ENCODE data around the gene DOCK7. TPM values are rescaled to one million over a fixed set of nuclear protein-coding genes. Genes with fewer than 3 reads are reported as not detected.

Gene DOCK7
- total and polyA plus RNA-seq, 2 of the 8 experiments (the other 6 are each of a cell fraction or from before 2014, with no cell fraction given): 10.2 to 33.7 TPM

- TF ChIP-seq CHD7 (IDR thresholded peaks at IDR 0.05; ENCODE audit: insufficient replicate concordance, low read length): no peak
These were observed 194.0 kb downstream of the DOCK7 start (continued) for GRCh38 chr1:62494137-62494536.

Data from H1 (cell line).